H1 (cell line): ENCODE results near the gene PRAMEF18. TPM values are rescaled to one million over a fixed set of nuclear protein-coding genes. Genes with fewer than 3 reads are reported as not detected.
"Not testable (repeated sequence)": the region's sequence is repeated elsewhere in the genome, so short reads cannot be mapped to it uniquely, and the experiment has no call there.

Experiments
- CTCF ChIA-PET: fragments of 300-600 bp; sonication (Branson Sonifier 250); formaldehyde crosslinking; loops from one replicate; lab custom pipeline; 2021; ENCODE audit not compliant: partially characterized antibody; lab: Charles Lee
- POLR2A ChIA-PET: fragments of 300-600 bp; sonication (Branson Sonifier 250); formaldehyde crosslinking; loops from one replicate; lab custom pipeline; 2021; ENCODE audit warnings: inconsistent platforms; ENCODE audit not compliant: partially characterized antibody; lab: Charles Lee
- DNase-seq, 2 experiments: peaks; one replicate each; pipeline versions ENCODE4 v3.0.0 to v3.0.0-alpha.2; 2010 to 2022; ENCODE audit warnings: low spot score in 2 of 2, low read depth in 1 of 2, mixed read lengths in 1 of 2
- FAIRE-seq: peaks from 2 replicates; lab custom pipeline; 2011; peaks lifted over from hg19 to GRCh38; lab: Jason Lieb, UNC
- H2AFZ ChIP-seq: 2 replicates; pipeline ENCODE4 v1.8.1; 2012; ENCODE audit warnings: low read length, inconsistent platforms
- H2AK5ac ChIP-seq: 2 replicates; pipeline ENCODE4 v1.6.1; 2013; ENCODE audit warnings: low read depth, low read length
- H2BK120ac ChIP-seq: replicated peaks from 2 replicates; pipeline ENCODE3; 2013; ENCODE audit warnings: low read depth, low read length, inconsistent platforms
- H2BK12ac ChIP-seq: 2 replicates; pipeline ENCODE4 v1.6.1; 2013; ENCODE audit warnings: low read depth, low read length
- H2BK15ac ChIP-seq: 2 replicates; pipeline ENCODE4 v1.6.1; 2013; ENCODE audit warnings: low read length
- H2BK20ac ChIP-seq: 2 replicates; pipeline ENCODE4 v1.6.1; 2013; ENCODE audit warnings: low read length
- H2BK5ac ChIP-seq: 2 replicates; pipeline ENCODE4 v1.6.1; 2013; ENCODE audit warnings: low read depth, low read length
- H3K14ac ChIP-seq: 2 replicates; pipeline ENCODE4 v1.6.1; 2013; ENCODE audit warnings: inconsistent platforms; ENCODE audit not compliant: insufficient read length
- H3K18ac ChIP-seq: 2 replicates; pipeline ENCODE4 v1.6.1; 2013; ENCODE audit warnings: low read length; ENCODE audit errors: extremely low read depth
- H3K23ac ChIP-seq: 2 replicates; pipeline ENCODE4 v1.6.1; 2013; ENCODE audit warnings: inconsistent platforms; ENCODE audit not compliant: insufficient read length
- H3K23me2 ChIP-seq: 2 replicates; pipeline ENCODE4 v1.6.1; 2013; ENCODE audit warnings: low read depth, low read length
- H3K27ac ChIP-seq: 2 replicates; pipeline ENCODE4 v1.6.1; 2011; ENCODE audit warnings: low read depth, low read length, inconsistent platforms
- H3K27me3 ChIP-seq, 4 experiments: replicated peaks in 1 of 4; 1 replicate in 1 of 4; 2 replicates in 3 of 4; pipeline versions ENCODE4 v1.6.1 to v1.8.1; 2011 to 2013; ENCODE audit warnings: low read length in 3 of 4, mild to moderate bottlenecking in 3 of 4, inconsistent platforms in 2 of 4, mixed read lengths in 2 of 4, moderate library complexity in 1 of 4; ENCODE audit not compliant: control insufficient read depth in 3 of 4, insufficient read depth in 3 of 4; ENCODE audit errors: extremely low read depth in 1 of 4
- H3K36me3 ChIP-seq, 4 experiments: 2 replicates each; pipeline versions ENCODE4 v1.6.1 to v1.8.1; 2011 to 2013; ENCODE audit warnings: mild to moderate bottlenecking in 4 of 4, low read length in 3 of 4, moderate library complexity in 2 of 4, control low read depth in 1 of 4, inconsistent platforms in 1 of 4; ENCODE audit not compliant: insufficient read depth in 4 of 4, control insufficient read depth in 2 of 4
- H3K4ac ChIP-seq: replicated peaks from 2 replicates; pipeline ENCODE3; 2013; ENCODE audit warnings: low read length, low read depth, mixed read lengths, inconsistent platforms; ENCODE audit not compliant: insufficient read length
- H3K4me1 ChIP-seq, 4 experiments: replicated peaks in 1 of 4; 1 replicate in 1 of 4; 2 replicates in 3 of 4; pipeline versions ENCODE4 v1.6.1 to v1.8.1; 2011 to 2013; ENCODE audit warnings: low read length in 3 of 4, inconsistent platforms in 2 of 4, mixed read lengths in 1 of 4; ENCODE audit not compliant: insufficient read depth in 4 of 4, control insufficient read depth in 3 of 4
- H3K4me2 ChIP-seq, 2 experiments: 2 replicates each; pipeline versions ENCODE4 v1.6.1 to v1.8.1; 2011 to 2013; ENCODE audit warnings: low read depth in 2 of 2, low read length in 2 of 2, control low read depth in 1 of 2, inconsistent platforms in 1 of 2, mild to moderate bottlenecking in 1 of 2; ENCODE audit not compliant: insufficient read depth in 1 of 2
- H3K4me3 ChIP-seq, 4 experiments: fragments of 200-600, 300-600 bp in 1 of 4; sonication (generic), shearing (Covaris generic), sonication (Bioruptor Twin) in 1 of 4; 2 replicates each; pipeline versions ENCODE4 v1.5.1 to v1.8.1; 2011 to 2016; ENCODE audit warnings: low read length in 4 of 4, low read depth in 3 of 4, control low read depth in 2 of 4, inconsistent platforms in 2 of 4, mild to moderate bottlenecking in 2 of 4, mixed read lengths in 1 of 4, moderate library complexity in 1 of 4; ENCODE audit not compliant: insufficient read depth in 2 of 4; ENCODE audit errors: extremely low read depth in 1 of 4
- H3K56ac ChIP-seq: replicated peaks from 2 replicates; pipeline ENCODE3; 2013; ENCODE audit warnings: low read depth, mild to moderate bottlenecking, mixed read lengths, low read length, inconsistent platforms; ENCODE audit not compliant: insufficient read length
- H3K79me1 ChIP-seq: 2 replicates; pipeline ENCODE4 v1.6.1; 2013; ENCODE audit warnings: low read depth, low read length, control low read depth
- H3K79me2 ChIP-seq, 2 experiments: 2 replicates each; pipeline versions ENCODE4 v1.6.1 to v1.8.1; 2012 to 2013; ENCODE audit warnings: low read length in 2 of 2, mild to moderate bottlenecking in 2 of 2, inconsistent platforms in 1 of 2; ENCODE audit not compliant: insufficient read depth in 2 of 2, control insufficient read depth in 1 of 2
- H3K9ac ChIP-seq, 4 experiments: replicated peaks in 1 of 4; 1 replicate in 1 of 4; 2 replicates in 3 of 4; pipeline versions ENCODE4 v1.6.1 to v1.8.1; 2011 to 2013; ENCODE audit warnings: low read depth in 3 of 4, low read length in 3 of 4, control low read depth in 2 of 4, mild to moderate bottlenecking in 2 of 4, moderate library complexity in 2 of 4, inconsistent platforms in 1 of 4; ENCODE audit errors: extremely low read depth in 1 of 4
- H3K9me3 ChIP-seq, 2 experiments: 2 replicates each; pipeline versions ENCODE4 v1.6.1 to v1.8.1; 2012 to 2013; ENCODE audit warnings: mild to moderate bottlenecking in 2 of 2, moderate library complexity in 2 of 2, control low read depth in 1 of 2, inconsistent platforms in 1 of 2, low read depth in 1 of 2, low read length in 1 of 2, mixed read lengths in 1 of 2; ENCODE audit not compliant: insufficient read depth in 2 of 2
- H4K20me1 ChIP-seq, 2 experiments: replicated peaks in 1 of 2; 2 replicates each; pipeline versions ENCODE3 to v1.8.1; 2011 to 2013; ENCODE audit warnings: inconsistent platforms in 2 of 2, low read length in 2 of 2, mild to moderate bottlenecking in 1 of 2; ENCODE audit not compliant: insufficient read depth in 2 of 2, control insufficient read depth in 1 of 2
- H4K5ac ChIP-seq: 2 replicates; pipeline ENCODE4 v1.6.1; 2013; ENCODE audit warnings: low read length, low read depth, mixed read lengths, inconsistent platforms; ENCODE audit not compliant: insufficient read length
- H4K8ac ChIP-seq: 2 replicates; pipeline ENCODE4 v1.8.0; 2013; ENCODE audit warnings: mild to moderate bottlenecking, moderate library complexity, low read length, inconsistent platforms; ENCODE audit not compliant: insufficient read depth; ENCODE audit errors: extremely low read depth
- H4K91ac ChIP-seq: replicated peaks from 2 replicates; pipeline ENCODE3; 2013; ENCODE audit warnings: low read length, mixed read lengths, inconsistent platforms; ENCODE audit not compliant: insufficient read length
- WGBS, 2 experiments: shearing (Covaris generic) in 1 of 2; methylation state at CpG; one replicate each; pipeline versions ENCODE4 v1.1.6 to v1.1.7; 2013 to 2015; ENCODE audit warnings: low lambda C conversion rate in 2 of 2, mixed read lengths in 2 of 2, inconsistent platforms in 1 of 2, low coverage in 1 of 2, missing lambda C conversion rate in 1 of 2; ENCODE audit not compliant: insufficient replicate concordance in 2 of 2, insufficient coverage in 1 of 2, insufficient read length in 1 of 2; ENCODE audit errors: extremely low coverage in 1 of 2, missing lambda C conversion rate in 1 of 2; 5-methylcytosine and 5-hydroxymethylcytosine counted together
- polyA plus RNA-seq, 7 experiments: library from polyadenylated mRNA; depleted of rRNA in 3 of 7; stranded (reverse) in 5 of 7; unstranded in 2 of 7; fragments of >200 nt in 5 of 7; fragments of 200-250 nt in 2 of 7; gene quantifications; 1 replicate in 5 of 7; 2 replicates in 1 of 7; 4 replicates in 1 of 7; pipeline versions ENCODE4 v1.2.1 to v1.2.3, GENCODE V29; 2011 to 2013; ENCODE audit warnings: missing spikeins in 2 of 7, mixed read lengths in 2 of 7
- total RNA-seq: library from RNA; stranded (reverse); fragmentation: NEBNext Ultra II Directional; extraction: Animal tissue kit (Norgen Biotek cat#: 25700); gene quantifications from 2 replicates; pipeline ENCODE4 v1.2.1, GENCODE V29; 2021

PRAMEF18 gene
- total and polyA plus RNA-seq, 2 of the 8 experiments (the other 6 are each of a cell fraction or from before 2014, with no cell fraction given): not detected

DNA sequence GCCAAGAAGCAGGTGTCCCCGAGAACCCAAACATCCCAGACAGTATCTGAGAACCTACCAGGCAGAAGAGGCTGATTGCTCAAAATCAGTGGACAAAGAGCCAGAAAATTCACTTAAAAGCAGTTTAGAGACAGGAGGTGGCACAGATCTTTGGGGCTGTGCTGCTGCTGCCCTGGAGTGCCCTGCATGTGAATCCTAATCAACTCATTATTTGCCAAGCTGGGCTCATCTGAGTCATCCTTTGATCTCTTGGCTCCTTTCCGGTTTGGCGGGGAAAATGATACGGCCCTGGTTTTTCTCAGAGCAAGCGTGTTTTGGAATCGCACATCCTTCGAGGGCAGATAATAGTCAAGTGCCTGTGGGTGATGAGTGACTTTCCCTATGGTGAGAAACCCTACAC lies 9.3 kb downstream of the PRAMEF18 start:
- not testable (repeated sequence) for FAIRE-seq, H4K5ac ChIP-seq, H2BK15ac ChIP-seq

DNA sequence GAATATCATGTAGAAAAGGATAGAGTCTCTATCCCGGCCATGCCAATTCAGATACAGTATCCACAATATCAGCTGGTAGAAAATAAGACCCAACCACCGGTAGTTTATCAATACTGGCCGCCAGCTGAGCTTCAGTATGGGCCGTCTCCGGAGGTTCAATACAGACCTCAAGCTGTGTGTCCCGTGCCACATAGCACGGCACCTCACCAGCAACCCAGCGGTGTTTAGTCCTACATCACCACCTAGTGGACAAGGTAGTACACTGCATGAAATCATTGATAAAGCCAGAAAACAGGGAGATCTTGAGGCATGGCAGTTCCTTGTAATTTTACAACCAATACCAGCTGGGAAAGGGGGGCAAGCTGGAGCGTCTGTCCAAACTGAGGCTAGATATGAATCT lies 17.2 kb downstream of the PRAMEF18 start:
- POLR2A ChIA-PET, H3K27me3 ChIP-seq, H4K5ac ChIP-seq, H3K23ac ChIP-seq, H3K18ac ChIP-seq, H3K23me2 ChIP-seq, H4K20me1 ChIP-seq, H3K4ac ChIP-seq, H3K27ac ChIP-seq, H2BK12ac ChIP-seq, H3K79me2 ChIP-seq, H2BK120ac ChIP-seq, H2BK5ac ChIP-seq, H3K36me3 ChIP-seq, H3K4me2 ChIP-seq, H4K91ac ChIP-seq, H2AFZ ChIP-seq, H2BK20ac ChIP-seq, FAIRE-seq, H3K9me3 ChIP-seq, H3K79me1 ChIP-seq, H2AK5ac ChIP-seq, H3K14ac ChIP-seq, DNase-seq, H3K9ac ChIP-seq, H2BK15ac ChIP-seq, H3K56ac ChIP-seq, H4K8ac ChIP-seq, H3K4me1 ChIP-seq, CTCF ChIA-PET, H3K4me3 ChIP-seq: not testable (repeated sequence)
- WGBS, 2 experiments: no CpG with 5 or more reads among the region's 9 CpGs

More for the DNA sequence above, 9.3 kb downstream of the PRAMEF18 start:
- H3K27me3 ChIP-seq, H2BK5ac ChIP-seq, H2AK5ac ChIP-seq, H3K9ac ChIP-seq, H4K20me1 ChIP-seq, H3K18ac ChIP-seq, H3K4me1 ChIP-seq, H3K79me2 ChIP-seq, H3K4me2 ChIP-seq, H2AFZ ChIP-seq, H3K4ac ChIP-seq, H4K91ac ChIP-seq, H3K27ac ChIP-seq, H2BK120ac ChIP-seq, H3K23me2 ChIP-seq, DNase-seq, POLR2A ChIA-PET, H2BK20ac ChIP-seq, H3K14ac ChIP-seq, CTCF ChIA-PET, H4K8ac ChIP-seq, H3K4me3 ChIP-seq, H3K79me1 ChIP-seq, H3K23ac ChIP-seq, H3K56ac ChIP-seq, H2BK12ac ChIP-seq, H3K9me3 ChIP-seq, H3K36me3 ChIP-seq: not testable (repeated sequence)
- no CpG with 5 or more reads among the region's 7 CpGs for WGBS, 2 experiments
